Left hindlimb (tissue), 1 donor: ENCODE measurements around the gene ZMYND8.
A peak's percentile ranks its signal among the peaks of the same experiment; 100 is the strongest.
"Not testable (repeated sequence)": the region's sequence is repeated elsewhere in the genome, so short reads cannot be mapped to it uniquely, and the experiment has no call there.

Source experiments
- DNase-seq: peaks from one replicate; pipeline ENCODE4 v3.0.0-alpha.2; 2018

ZMYND8 gene

DNA sequence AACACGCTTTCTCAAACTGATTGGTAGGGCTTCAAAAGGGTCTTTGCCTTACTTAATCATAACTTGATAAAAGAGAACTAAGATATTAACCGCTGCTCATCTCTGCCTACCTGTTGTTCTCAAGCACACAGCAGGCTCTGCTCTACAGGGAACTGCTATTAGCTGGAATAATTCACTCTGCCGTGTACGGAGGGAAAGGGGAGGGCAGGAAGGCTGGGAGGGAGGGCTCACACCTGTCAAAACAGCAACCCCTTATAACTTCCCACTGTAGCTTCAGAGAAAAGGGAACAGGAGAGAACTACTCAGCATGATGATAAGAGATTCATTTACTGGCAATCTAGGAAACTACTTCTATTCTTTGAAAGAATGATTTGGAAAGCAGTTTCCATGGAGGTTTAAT, 75.1 kb downstream of the ZMYND8 start:
- no peak for DNase-seq

DNA sequence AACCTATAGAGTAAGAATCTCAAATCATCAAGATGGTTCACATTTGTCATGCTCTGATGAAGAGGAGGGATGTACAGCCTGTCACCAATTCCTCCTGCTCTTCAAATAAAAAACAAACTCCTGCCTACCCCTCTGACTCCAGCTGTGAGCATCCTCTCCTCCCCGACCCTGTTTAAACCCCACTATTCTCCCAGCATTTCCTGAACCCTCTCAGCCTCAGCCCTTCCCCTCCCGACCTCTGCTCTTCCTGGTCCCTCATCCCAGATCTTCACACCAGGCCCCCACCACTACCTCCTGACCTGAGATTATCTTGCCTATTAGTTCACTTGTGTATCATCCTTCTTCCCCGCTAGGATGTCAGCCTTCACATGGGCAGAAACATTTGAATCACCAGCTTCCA, 75.8 kb downstream of the ZMYND8 start:
- DNase-seq = no peak

DNA sequence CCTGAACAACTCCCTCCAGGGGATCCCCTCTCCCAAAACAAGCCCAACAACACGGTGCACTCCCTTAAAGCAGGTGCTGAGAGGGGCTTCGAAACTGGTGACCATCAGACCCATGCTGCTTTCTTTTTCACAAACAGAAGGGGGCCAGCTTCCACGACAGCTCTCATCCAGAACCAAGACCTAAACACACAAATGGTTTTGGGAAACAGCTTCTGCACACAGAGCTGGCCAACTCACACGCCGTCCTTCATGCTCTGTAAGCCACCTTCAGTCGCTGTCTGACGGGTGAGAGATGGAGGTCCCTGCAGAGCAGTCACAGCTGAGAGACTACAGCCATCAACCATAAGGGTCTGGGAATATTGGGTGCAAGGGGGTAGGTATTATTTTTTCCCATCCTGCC, 76.3 kb downstream of the ZMYND8 start:
- no peak for DNase-seq

DNA sequence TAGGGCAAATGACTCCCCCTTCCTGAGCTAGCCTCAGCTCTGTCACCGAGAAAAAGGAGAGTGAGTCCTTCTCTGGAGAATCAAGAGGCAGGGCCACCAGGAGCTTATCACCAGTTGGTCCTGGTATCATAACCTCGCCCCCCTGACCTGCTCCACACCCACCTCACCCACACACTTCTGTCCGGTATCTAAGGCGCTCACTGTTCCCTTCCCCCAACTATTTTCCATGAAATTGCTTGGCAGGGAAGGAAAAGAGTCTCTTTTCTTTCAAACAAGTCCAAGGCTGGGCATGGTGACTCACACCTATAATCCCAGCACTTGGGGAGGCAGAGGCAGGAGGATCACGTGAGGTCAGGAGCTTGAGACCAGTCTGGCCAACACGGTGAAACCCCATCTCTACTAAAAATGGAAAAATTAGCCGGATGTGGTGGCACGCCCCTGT, 77.6 kb downstream of the ZMYND8 start:
- DNase-seq = no peak

DNA sequence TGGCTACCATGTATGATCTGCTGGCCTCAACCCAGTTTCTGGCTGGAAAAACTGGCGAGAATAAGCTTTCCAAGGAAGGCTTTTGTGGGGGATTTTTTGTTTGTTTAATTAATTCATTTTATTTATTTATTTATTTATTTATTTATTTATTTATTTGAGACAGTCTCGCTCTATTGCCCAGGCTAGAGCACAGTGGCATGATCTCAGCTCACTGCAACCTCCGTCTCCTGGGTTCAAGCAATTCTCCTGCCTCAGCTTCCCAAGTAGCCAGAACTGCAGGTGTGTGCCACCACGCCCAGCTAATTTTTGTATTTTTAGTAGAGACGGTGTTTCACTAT, 79.0 kb downstream of the ZMYND8 start:
- not testable (repeated sequence) for DNase-seq

DNA sequence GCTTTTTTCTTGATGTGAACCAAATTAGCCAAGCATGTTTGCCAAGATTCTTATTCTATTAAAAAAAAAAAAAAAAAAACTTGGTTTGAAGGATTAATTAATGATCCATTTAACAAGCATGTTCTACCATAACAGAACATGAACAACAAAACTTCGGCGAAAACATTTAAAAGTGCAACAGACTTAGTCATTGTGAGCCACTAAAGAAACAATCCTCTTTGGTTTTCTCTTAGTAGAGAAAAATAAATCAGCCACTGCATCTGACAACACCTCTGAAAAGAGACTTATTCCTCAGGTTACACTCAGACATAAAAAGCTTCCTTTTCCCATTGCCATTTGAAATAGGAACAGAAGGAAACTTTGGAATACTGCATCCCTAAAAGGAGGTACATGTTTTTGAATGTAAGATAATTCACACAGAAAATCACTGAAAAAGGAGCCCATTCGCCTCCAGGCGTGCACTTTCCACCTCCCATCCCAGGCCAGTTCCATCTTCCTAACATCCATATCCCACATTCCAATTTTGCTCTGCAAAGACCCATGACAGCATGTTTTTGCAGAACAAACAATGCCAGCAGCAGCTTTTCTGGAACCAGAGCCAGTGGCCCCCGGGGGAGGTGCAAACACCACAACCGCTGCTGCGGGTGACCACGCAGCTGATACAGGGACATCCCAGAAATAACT, 79.5 kb downstream of the ZMYND8 start:
- peak; percentile 71 for DNase-seq

DNA sequence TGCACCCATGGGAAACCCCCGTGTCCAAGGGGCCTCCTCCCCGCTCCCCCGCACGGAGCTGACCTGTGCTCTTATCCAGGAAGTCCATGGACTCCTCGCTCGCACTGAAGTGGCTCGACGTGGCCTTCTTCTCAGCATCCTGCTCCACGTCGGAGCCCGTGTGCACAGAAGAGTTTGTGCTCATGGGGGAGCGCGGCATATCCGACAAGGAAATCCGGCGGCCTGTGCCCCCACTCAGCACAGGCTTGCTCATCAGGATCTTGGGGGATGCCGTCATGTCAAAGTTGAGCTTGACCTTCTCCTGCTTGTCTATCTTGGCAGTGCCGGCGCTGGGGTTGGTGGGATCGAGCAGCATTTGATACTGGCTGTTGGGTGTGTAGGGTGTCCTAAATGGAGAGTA, 80.2 kb downstream of the ZMYND8 start:
- DNase-seq = no peak

DNA sequence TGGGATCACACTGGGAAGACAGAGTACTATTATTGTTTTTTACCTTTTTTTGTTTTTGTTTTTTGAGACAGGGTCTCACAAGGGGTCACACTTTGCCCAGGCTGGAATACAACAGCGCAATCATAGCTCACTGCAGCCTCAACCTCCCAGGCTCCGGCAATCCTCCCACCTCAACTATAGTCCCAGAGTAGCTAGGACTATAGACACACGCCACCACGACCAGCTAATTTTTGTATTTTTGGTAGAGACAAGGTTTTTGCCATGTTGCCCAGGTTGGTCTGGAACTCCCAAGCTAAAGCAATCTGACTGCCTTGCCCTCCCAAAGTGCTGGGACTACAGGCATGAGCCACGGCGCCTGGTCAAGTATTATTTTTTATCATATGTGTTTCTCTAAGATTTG, 81.0 kb downstream of the ZMYND8 start:
- no peak for DNase-seq

DNA sequence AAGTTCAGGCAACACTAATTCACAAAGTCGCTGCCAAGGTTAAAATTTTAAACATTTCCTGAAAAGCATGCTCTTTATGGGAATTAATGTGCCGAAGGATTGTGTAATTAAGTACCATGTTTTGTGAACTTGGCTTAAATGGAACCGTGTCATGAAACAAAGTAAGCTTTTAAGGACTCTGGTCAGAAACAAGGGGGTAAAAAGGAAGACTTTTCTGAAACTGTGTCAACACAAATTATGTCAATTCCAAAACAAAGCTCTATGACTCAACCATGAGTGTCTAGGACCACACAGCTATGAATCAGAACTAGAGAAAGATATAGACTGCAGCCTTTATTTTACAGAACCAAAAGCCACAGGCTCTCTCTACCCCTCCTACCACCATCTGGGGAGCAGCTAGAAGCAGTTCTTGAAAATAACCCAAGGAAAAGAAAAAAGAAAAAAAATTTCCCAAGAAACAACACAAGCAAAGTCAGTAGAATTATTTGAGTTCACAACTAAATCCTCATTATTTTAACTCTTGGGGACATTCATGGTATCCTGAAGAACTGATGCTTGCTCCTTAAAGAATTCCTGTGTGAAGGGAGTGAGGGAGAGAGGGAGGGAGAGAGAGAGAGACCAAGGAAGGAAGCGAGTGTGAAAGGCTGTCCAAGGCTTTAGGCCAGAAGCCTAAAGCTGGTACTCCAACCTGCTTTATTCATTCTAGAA, 81.9 kb downstream of the ZMYND8 start:
- no peak for DNase-seq

DNA sequence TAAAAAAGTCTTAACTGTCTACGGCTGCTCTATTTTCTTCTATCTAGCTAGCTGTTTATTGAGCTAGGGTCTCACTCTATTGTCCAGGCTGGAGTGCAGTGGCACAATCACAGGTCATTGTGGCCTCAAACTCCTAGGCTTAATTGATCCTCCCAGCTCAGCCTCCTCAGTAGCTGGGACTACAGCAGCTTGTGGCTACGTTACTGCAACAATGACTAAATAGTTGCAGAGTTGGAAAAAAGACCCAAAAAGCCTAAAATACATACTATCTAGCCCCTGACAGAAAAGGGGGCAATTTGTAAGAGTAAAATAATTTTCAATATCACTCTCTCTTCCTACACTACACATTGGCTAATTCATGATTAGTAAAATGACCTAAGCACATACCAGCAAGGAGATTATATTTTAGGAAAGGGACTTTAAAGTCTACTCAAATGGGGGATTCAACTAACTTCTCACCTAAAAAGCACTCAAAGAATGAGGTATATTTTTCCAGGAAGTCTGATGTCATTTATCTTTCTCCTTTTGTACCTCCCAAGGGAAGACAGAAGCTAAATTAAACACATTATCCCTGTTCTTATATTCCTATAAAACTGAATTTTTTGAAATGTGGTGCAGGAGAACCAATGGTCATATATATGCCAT, 82.8 kb downstream of the ZMYND8 start:
- no peak for DNase-seq

DNA sequence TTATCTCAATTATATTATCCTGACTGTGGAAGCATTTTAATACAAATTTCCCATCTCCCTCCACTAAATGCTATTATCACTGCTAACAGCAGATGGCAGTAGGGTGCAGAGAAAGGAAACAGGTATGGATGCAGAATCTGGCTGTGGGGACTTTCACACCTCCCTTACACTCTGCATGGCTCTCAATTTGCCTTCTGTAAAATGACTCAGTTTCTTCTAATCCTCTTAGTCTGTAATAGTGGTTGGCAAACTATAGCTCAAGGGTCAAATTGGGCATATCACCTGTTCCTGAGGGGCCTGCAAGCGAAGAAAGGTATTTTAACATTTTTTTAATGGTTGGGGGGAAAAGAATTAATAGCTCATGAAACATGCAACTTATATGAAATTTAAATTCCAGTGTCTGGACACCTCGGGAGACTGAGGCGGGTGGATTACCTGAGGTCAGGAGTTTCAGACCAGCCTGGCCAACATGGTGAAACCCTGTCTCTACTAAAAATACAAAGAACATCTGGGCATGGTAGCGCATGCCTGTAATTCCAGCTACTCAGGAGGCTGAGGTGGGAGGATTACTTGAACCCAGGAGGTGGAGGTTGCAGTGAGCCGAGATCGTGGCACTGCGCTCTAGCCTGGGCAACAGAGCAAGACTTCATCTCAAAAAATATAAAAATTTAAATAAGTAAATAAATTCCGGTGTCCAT, 83.5 kb downstream of the ZMYND8 start:
- no peak for DNase-seq

DNA sequence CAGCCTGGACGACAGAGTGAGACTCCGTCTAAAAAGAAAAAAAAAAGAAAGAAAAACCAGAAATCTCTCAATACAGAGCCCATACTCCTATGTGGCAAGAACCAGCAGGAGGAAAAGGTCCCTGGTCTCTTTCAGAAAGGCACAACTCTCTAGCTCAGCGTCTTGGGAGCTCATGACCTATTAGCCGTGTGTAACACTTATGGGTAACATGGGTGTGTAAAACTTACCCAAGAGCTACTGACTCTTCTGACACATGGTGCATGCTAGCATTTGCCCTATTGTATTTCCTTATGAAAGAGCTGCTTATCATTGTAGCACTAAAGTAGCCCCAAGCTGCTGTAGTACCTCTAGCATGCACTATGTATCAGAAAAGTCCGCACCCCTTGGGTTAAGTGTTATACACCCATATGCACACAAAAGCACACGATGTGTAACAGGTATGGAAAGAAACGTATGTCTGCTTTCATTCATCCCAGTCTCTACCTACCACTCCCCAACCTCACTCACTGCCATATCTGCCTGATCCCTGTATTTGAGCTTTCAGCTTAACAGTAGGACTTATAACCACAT, 85.4 kb downstream of the ZMYND8 start:
- no peak for DNase-seq

DNA sequence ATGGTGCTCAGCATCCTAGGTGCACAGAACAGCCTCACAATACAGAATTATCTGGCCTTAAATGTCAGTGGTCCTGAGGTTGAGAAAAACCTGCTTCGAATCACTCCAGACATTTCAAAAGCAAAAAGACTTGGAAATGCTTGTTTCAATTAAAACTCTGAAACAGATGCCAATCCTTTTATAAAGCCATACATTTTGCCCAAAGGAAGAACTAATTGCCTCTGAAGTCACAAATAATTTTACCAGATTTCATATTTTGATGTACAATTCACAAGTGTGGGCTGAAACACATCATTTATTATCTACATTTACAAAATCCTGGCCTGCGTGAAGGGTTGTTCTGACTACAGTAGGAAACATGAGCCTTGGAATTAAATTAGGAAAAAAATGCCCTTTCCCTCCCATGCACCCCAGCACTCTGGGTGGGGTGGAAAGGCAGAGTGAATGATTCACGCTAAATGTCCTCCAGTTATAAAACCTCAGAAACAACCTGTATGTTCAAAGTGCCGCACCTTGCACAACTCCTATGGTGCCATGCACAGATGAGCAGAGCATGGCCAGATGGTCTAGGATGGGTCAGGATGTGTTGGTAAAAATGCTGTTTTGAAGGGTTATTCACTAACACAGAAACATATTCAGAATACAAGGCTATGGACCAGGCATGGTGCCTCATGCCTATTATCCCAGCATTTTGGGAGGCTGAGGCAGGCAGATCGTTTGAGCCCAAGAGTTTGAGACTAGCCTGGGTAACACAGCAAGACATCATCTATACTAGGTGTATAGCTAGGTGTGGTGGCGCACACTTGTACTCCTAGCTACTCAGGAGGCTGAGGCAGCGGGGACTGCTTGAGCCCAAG, 87.0 kb downstream of the ZMYND8 start:
- DNase-seq = no peak

DNA sequence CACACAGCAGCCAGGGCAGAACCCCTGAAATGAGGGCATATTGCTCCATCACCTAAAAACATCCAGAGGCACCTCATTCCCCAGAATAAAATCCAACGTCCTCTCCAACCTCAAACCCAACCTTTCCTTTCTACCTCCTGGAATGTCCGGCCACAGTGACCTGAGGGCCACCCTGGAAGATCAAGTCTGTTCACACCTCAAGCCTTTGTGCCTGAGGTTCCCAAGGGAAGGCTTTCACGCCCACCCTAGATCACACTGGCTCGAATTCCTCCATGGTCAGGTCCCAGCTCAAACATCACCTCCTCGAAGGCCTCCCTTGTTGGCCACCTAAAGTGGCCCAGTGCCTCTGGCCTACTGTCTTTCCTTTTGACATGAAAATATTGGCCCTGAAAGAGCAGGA, 88.9 kb downstream of the ZMYND8 start:
- no peak for DNase-seq

DNA sequence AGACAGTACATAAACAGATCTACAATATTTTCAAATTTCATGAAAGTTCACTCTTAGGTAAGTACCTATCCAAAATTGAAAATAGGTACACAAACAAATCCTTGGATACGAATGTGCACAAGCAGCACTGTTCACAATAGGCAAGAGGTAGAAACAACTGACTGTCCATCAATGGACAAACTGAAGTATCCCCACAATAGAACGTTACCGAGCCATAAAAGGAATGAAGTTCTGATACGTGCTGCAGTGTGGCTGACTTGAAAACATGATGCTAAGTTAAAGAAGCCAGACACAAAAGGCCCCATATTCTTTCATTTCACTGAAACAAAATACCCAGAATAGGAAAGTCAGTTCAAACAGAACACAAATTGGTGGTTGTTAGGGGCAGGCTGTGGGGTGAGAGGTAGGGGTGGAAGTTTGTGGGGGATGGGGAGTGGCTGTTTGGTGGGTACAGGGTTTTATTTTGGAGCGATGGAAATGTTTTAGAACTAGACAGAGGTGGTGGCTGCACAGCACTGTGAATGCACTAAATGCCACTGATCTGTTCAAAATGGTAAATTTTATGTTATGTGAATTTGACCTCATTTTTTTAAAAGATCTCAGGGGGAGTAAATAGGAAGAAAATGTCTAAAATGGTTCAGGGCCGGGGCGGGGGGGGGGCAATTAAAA, 89.5 kb downstream of the ZMYND8 start:
- no peak for DNase-seq

DNA sequence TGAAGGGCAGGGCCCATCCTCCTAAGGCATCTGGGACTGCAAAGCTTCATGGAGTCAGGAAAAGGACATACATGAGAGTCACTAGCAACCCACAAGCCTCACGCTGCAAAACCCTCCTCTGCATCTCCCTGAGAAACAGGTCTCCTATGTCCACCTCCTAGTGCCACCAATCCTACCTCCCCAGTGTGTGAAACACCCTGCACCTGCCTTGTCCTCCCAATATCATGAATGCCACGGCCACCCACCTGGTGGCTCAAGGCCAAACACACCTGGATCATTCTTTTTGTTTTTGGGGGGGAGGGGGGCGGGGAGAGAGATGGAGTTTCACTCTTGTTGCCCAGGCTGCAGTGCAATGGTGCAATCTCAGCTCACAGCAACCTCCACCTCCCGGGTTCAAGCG, 90.5 kb downstream of the ZMYND8 start:
- no peak for DNase-seq

DNA sequence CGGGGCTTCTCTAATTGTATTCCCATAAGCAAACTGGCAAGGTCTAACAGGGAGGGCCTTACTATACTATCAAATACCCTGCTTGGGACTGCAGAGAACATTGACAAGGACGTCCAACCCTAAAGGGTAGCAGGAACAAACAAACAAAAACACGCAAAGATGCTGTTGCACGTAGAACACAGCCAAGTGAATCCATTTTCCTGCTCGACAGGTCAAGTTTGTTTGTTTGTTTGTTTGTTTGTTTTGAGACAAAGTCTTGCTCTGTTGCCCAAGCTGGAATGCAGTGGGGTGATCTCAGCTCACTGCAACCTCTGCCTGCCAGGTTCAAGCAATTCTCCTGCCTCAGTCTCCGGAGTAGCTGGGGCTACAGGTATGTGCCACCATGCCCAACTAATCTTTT, 91.3 kb downstream of the ZMYND8 start:
- DNase-seq = no peak

DNA sequence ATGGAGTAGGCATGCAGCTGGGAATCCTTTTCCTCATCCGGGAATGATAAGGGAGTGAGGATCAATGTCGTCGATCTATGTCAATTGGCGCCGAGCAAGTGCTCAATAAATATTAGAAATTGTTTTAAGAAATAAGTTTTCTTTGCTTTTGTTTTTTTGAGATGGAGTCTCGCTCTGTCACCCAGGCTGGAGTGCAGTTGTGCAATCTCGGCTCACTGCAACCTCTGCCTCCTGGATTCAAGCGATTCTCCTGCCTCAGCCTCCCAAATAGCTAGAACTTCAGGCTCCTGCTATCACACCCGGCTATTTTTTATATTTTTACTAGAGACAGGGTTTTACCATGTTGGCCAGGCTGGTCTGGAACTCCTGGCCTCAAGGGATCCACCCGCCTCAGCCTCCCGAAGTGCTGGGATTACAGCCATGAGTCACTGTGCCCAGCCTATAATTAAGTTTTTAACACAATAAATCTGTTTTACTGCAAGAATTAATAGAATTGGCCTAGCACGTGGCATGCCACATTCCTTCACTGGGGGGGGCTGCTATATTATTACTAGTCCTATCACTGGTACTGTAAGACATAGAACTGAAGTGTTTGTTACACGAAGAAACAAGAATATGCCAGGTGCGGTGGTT, 92.2 kb downstream of the ZMYND8 start:
- DNase-seq = not testable (repeated sequence)

DNA sequence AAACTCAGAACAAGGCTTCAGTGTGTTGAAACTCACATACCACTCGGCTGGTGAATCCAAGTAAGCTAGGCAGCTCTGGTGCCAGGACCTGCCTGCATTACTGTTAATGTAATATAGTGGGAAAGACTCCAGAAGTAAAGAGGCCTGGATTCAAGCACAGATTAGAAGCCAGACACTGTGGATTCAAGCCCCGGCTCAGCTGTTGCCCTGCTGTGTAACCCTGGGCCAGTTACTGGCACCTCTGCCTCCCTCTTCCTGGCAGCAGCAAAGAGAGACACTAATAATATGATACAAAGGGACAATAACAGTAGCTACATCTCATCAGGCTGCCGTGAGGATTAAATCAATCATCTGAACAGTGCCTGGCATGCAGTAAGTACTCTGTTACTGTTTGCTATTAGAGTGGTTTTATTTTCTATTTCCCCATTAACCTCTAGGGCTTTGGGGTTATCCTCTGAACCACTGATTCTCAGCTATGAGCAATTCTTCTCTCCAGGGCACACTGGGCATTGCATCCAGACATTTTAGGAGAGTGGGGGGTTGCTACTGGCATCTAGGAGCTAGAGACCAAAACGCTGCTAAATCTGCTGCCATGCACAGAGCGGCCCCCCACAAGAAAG, 92.9 kb downstream of the ZMYND8 start:
- DNase-seq = no peak

DNA sequence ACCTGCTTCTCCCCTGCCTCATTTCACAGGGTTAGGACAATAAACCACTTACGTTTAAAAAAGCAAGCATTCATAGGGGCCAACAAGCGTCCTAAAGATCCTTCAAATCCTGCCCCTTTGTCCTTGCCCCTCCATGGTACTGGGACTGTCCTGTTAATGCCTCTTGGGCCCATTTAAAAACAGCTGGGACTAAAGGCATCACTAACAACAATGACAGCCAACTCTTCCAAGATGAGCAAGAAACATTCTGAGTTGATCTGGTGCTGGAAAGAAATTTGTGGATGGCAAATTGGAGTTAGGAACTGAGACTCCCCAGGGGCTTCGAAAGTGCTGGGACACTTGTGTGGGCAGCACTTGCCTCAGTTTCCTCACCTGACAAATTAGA, 93.4 kb downstream of the ZMYND8 start:
- DNase-seq = no peak
